ENCODE data around the gene CGREF1. TPM values are rescaled to one million over a fixed set of nuclear protein-coding genes. Genes with fewer than 3 reads are reported as not detected.

Gene CGREF1
- total RNA-seq, 1 experiment from 2014 or later = 4.0 TPM

DNA sequence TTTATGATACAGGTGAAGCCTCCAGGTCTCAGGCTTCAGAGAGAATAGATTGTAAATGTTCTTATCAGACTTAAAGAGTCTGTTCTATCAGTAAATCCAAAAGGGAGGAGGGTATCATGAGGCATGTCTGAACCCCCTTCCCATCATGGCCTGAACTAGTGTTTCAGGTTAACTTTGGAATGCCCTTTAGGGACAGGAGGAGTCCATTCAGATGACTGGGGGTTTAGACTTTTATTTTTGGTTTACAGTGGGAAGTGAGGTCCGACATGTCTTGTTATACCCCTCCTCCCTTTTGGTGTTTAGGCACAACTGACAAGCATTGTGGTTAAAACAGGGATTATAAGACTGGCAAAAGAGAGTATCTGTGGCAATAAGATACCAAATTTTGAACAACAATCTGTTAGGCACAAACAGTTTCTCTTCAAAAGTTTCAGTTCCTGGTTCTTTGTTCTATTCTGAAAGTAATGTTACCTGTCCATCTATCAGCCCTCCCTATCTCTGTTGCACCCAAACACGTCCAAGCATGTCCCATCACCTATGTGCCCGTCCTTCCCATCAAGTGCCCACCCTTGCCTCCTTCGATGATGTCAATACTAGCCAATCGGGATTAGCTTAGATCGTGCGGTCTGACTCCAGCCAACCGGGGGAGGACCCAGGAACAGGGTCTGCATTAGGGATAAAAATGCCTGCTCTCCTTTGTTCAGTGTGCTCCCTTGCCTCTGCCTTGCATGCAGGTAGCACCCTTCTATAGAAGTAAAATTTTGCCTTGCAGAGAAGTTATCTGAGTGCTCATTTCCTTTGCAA, 46.2 kb upstream of the CGREF1 start:
- no TSS peak for BruUV-seq (replicated peaks)
- TF ChIP-seq EGR1 (IDR thresholded peaks at IDR 0.05; ENCODE audit: low read depth) (no peak), SP1 (IDR thresholded peaks at IDR 0.05; ENCODE audit: low read depth) (no peak), EZH2 (IDR thresholded peaks at IDR 0.05) (no peak), MAX (IDR thresholded peaks at IDR 0.05) (no peak), CTCF (IDR thresholded peaks at IDR 0.05 in 2 of 3, conservative IDR thresholded peaks at IDR 0.05 in 1 of 3; ENCODE audit: borderline replicate concordance in 1 of 3, insufficient read depth in 1 of 3, low read depth in 2 of 3, low read length in 2 of 3) (no peak), POLR2A (IDR thresholded peaks at IDR 0.05; ENCODE audit: borderline replicate concordance, extremely low read depth, insufficient read depth, insufficient read length) (no peak), ZNF274 (IDR thresholded peaks at IDR 0.05; ENCODE audit: low read depth, low read length) (no peak), SIN3A (IDR thresholded peaks at IDR 0.05; ENCODE audit: low read depth) (no peak), SRF (IDR thresholded peaks at IDR 0.05; ENCODE audit: low read depth) (no peak), FOSL1 (IDR thresholded peaks at IDR 0.05; ENCODE audit: low read depth) (no peak), CBX3 (IDR thresholded peaks at IDR 0.05; ENCODE audit: low read depth) (no peak), REST (IDR thresholded peaks at IDR 0.05; ENCODE audit: low read depth) (no peak), YY1 (IDR thresholded peaks at IDR 0.05; ENCODE audit: extremely low read depth, insufficient replicate concordance, low read depth, low read length) (no peak), EZH2phosphoT487 (IDR thresholded peaks at IDR 0.05; ENCODE audit: borderline replicate concordance) (no peak), POLR2AphosphoS5 (IDR thresholded peaks at IDR 0.05; ENCODE audit: low read depth, low read length) (no peak), ZFX (IDR thresholded peaks at IDR 0.05) (no peak), RAD21 (IDR thresholded peaks at IDR 0.05; ENCODE audit: low read depth) (no peak), TCF7L2 (IDR thresholded peaks at IDR 0.05; ENCODE audit: borderline replicate concordance, extremely low read depth, insufficient read depth, insufficient read length) (no peak)
- TF ChIP-seq, protein P1, sequence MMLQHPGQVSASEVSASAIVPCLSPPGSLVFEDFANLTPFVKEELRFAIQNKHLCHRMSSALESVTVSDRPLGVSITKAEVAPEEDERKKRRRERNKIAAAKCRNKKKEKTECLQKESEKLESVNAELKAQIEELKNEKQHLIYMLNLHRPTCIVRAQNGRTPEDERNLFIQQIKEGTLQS (IDR thresholded peaks at IDR 0.05) = no peak
- Histone ChIP-seq H3K36me3 (ENCODE audit: control insufficient read depth in 1 of 2, insufficient read depth in 2 of 2, low read length in 2 of 2) (no peaks in the 10 kb centered on the region), H3K27ac (ENCODE audit: low read depth, low read length) (no peak overlapping the region), H3K79me2 (ENCODE audit: insufficient read depth, low read length) (no peaks in the 10 kb centered on the region), H3K9me3 (ENCODE audit: control insufficient read depth in 1 of 2, insufficient read depth in 1 of 2, low read depth in 1 of 2, low read length in 2 of 2) (no peaks in the 10 kb centered on the region), H3K4me3 (replicated peaks in 1 of 2; ENCODE audit: low read depth in 1 of 2, low read length in 2 of 2) (no peak overlapping the region), H3K27me3 (ENCODE audit: insufficient read depth, low read length) (no peaks in the 10 kb centered on the region), H2AFZ (ENCODE audit: low read depth, low read length, poor library complexity, severe bottlenecking) (no peak overlapping the region), H3K9ac (ENCODE audit: low read length) (no peak overlapping the region), H3K4me2 (ENCODE audit: low read length) (no peak overlapping the region), H3K9me2 (ENCODE audit: insufficient read depth) (no peaks in the 10 kb centered on the region), H4K20me1 (ENCODE audit: insufficient read depth) (no peaks in the 10 kb centered on the region), H3K4me1 (ENCODE audit: control insufficient read depth in 1 of 2, insufficient read depth in 2 of 2, low read length in 2 of 2) (peaks cover 0 to 6% of the 10 kb centered on the region in 2 experiments; a peak in 1 of 4 replicates)
- ChIA-PET POLR2A (no interaction called here), CTCF (no interaction called here), RAD21 (ENCODE audit: low non-redundant PET in 1 of 2, low total read pairs in 2 of 2, uncharacterized antibody in 2 of 2, unreplicated experiment in 2 of 2) (no interaction called here)
- DNase-seq (ENCODE audit: low read depth, low spot score) = no peak
- no peak for ATAC-seq
- intact Hi-C loops (cut with micrococcal nuclease) = no loop called here

Measured in HCT116 (cell line).